ENCODE measurements around the gene COASY. TPM values are rescaled to one million over a fixed set of nuclear protein-coding genes. Genes with fewer than 3 reads are reported as not detected.
"Not testable (repeated sequence)": the region's sequence is repeated elsewhere in the genome, so short reads cannot be mapped to it uniquely, and the experiment has no call there.

COASY gene
- total RNA-seq, 1 donor from 2014 or later = 61.4 TPM

DNA sequence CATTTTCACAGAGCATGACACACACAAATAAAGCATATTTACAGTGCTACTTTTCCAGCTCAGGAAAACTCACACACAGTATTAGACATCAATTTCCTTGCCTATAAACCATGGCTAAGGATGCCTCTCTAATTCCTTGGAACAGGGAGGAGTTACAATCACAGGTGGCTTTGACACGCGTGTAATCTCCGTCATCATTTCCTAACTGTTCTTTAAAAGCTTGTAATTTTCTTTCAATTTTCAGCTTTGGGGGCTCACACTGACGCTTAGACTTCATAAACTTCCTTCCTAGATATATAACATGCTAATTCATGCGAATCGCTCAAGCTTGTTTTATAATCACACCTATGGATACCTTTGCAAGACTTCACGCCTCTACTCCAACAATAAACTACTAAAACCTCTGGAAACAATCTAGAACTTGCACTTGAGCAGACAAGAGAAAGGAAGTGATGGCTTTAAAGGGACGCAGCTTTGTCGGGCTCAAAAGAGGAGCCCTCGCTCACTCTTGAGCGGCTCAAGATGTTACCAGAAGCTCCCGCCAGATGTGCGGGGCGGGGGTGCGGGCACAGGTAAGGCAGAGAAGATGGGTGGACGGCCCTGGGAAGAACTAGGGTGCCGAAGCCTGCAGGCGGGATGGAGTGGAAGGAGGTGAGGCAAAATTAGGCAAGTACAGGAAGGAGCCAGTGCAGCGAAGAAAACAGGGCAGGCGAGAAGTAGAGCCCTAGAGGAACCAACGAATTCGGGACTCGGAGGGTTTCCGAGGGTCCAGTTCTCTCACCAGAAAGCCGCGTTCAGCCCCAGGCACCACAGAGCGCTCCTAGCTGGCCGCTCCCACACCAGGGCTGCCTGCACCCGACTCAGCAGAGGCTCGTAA, 46.6 kb downstream of the COASY start:
- Mint-ChIP-seq H3K36me3 (peaks cover 9% of the 10 kb centered on the region), H3K9me3 (no peaks in the 10 kb centered on the region), H3K4me3 (peak overlapping the region; percentile 94), H3K27me3 (ENCODE audit: low read depth) (no peaks in the 10 kb centered on the region), H3K4me1 (peaks cover 31% of the 10 kb centered on the region), H3K27ac (peak overlapping the region; percentile 97)
- TF ChIP-seq, protein P1, sequence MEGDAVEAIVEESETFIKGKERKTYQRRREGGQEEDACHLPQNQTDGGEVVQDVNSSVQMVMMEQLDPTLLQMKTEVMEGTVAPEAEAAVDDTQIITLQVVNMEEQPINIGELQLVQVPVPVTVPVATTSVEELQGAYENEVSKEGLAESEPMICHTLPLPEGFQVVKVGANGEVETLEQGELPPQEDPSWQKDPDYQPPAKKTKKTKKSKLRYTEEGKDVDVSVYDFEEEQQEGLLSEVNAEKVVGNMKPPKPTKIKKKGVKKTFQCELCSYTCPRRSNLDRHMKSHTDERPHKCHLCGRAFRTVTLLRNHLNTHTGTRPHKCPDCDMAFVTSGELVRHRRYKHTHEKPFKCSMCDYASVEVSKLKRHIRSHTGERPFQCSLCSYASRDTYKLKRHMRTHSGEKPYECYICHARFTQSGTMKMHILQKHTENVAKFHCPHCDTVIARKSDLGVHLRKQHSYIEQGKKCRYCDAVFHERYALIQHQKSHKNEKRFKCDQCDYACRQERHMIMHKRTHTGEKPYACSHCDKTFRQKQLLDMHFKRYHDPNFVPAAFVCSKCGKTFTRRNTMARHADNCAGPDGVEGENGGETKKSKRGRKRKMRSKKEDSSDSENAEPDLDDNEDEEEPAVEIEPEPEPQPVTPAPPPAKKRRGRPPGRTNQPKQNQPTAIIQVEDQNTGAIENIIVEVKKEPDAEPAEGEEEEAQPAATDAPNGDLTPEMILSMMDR (IDR thresholded peaks at IDR 0.05; ENCODE audit: unreplicated experiment) = no peak
- DNase-seq (ENCODE audit: low spot score in 2 of 2, unreplicated experiment in 2 of 2) = no peak

DNA sequence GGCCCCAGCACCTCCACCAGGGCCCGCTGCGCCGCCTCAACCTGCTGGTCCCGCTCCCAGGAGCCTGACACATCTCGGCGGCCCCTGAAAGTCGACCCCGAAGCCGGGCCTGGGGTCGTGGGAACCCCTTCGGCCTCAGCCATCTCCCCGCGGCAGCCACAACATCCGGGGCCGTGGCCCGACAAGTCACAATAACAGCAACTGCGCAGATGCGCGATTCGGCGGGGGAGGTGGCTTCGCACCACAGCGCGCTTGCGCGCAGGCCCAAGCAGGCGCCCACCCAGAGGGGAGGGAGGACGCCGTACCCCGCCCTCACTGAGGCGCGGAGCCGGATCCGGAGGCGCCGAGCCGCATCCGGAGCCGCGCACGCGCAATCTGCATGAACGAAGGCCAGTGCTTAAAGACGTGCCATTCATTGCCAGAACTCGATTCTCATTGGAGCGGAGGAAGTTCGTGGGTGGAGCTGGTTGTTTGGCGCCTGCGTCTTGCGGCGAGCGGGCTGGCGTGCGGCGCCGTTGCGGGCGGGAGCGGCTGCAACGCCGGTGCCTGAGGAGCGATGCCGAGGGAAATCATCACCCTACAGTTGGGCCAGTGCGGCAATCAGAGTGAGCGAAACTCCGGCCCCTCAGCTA, 47.4 kb downstream of the COASY start, which contains the start of the genes RETREG3 and TUBG1:
Gene RETREG3 (minus strand): TSS at position 193 of the 632 bp plus-strand sequence. CDS start 50 bp downstream, at position 143.
Gene TUBG1 (plus strand): TSS at position 502 of the 632 bp plus-strand sequence. CDS start 55 bp downstream, at position 557.
- Mint-ChIP-seq H3K4me3 (peak within 1 kb of the TSS; percentile 94), H3K27me3 (ENCODE audit: low read depth) (no peaks in the 10 kb centered on the region), H3K9me3 (no peaks in the 10 kb centered on the region), H3K27ac (peak within 1 kb of the TSS; percentile 97), H3K36me3 (peaks cover 14% of the 10 kb centered on the region), H3K4me1 (peaks cover 31% of the 10 kb centered on the region)
- peak; percentile 99 for DNase-seq (ENCODE audit: low spot score in 2 of 2, unreplicated experiment in 2 of 2)
- TF ChIP-seq, protein P1 (IDR thresholded peaks at IDR 0.05; ENCODE audit: unreplicated experiment) = no peak

DNA sequence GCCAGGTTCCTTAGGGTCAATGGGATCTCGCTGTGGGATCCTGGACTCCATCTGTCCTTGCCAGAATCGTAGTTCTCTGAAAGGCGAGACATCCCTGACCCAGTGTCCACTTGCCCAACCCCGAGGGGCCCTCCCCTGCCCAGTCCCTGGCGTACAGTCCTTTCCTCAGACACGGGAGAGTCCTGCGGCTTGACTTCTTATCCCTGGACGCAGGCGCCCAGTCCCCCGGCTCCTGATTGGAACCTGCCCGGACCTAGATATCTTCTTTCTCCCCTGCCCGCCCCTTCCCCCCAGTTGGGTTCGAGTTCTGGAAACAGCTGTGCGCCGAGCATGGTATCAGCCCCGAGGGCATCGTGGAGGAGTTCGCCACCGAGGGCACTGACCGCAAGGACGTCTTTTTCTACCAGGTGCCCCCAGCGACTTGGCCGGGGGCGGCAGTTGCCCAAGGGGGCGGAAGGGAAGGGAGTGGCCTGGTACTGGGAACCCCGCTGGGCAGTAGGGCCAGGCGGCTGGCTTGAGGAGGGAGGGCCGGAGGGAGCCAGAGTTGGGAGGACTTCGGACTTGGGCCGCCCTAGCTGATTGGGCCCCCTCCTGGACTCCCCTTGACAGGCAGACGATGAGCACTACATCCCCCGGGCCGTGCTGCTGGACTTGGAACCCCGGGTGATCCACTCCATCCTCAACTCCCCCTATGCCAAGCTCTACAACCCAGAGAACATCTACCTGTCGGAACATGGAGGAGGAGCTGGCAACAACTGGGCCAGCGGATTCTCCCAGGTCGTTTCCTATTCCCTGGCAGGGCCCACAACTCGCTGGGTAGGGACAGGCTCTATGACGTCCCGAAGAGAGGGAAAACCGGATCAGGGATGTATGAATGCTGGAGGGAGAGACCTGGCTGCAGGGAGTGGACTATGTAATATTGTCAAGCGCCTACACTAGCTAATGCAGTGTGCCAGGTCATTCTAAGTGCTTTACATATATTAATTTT, 48.2 kb downstream of the COASY start:
- peaks cover 21% of the 10 kb centered on the region for H3K36me3 Mint-ChIP-seq
- peak overlapping the region; percentile 94 for H3K4me3 Mint-ChIP-seq
- H3K27ac Mint-ChIP-seq = peak overlapping the region; percentile 92
- not testable (repeated sequence) for H3K27me3 Mint-ChIP-seq (ENCODE audit: low read depth); H3K9me3 Mint-ChIP-seq; DNase-seq (ENCODE audit: low spot score in 2 of 2, unreplicated experiment in 2 of 2)
- peaks cover 29% of the 10 kb centered on the region for H3K4me1 Mint-ChIP-seq

DNA sequence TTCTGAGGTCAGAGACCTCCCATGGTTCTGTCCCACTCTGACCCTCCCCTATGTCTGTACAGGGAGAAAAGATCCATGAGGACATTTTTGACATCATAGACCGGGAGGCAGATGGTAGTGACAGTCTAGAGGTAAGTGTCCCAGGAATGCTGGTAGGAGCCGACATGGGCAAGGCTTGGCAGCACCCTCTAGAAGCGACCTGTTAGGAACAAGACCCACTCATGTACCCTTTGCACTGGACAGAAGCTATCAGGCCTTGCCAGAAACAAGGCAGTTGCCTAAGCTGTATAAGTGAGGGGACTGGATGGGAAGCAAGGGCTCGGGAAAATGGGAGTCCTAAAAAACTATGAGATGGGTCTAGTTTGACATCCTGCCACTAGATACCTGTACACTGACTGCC, 50.1 kb downstream of the COASY start:
- DNase-seq (ENCODE audit: low spot score in 2 of 2, unreplicated experiment in 2 of 2) = no peak
- H3K4me3 Mint-ChIP-seq = no peak overlapping the region
- TF ChIP-seq, protein P1 (IDR thresholded peaks at IDR 0.05; ENCODE audit: unreplicated experiment) = no peak
- H3K27ac Mint-ChIP-seq = no peak overlapping the region
- H3K27me3 Mint-ChIP-seq (ENCODE audit: low read depth) = no peaks in the 10 kb centered on the region
- no peaks in the 10 kb centered on the region for H3K9me3 Mint-ChIP-seq
- H3K4me1 Mint-ChIP-seq = peaks cover 16% of the 10 kb centered on the region
- H3K36me3 Mint-ChIP-seq = peaks cover 30% of the 10 kb centered on the region

DNA sequence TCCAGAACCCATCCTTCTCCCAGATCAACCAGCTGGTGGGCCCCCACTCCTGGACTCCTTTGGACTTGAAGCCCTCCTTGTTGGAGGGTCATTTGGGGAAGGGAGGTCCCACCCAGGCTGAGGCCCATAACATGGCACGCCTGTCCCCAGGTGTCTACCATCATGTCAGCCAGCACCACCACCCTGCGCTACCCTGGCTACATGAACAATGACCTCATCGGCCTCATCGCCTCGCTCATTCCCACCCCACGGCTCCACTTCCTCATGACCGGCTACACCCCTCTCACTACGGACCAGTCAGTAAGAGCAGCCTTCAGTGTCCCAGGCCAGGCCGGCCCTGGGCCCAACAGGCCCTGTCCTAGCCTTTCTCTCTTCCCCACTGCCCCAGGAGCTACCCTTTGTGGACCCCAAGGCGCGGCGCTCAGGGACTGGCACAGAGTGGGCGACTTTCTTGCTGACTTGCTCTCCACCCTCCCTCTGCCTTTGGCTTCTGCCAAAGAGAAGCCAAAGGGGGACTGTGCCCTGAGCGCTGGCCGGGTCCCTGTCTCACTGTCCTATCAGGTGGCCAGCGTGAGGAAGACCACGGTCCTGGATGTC, 51.8 kb downstream of the COASY start:
- Mint-ChIP-seq H3K36me3 (peaks cover 30% of the 10 kb centered on the region), H3K4me1 (peaks cover 6% of the 10 kb centered on the region), H3K27me3 (ENCODE audit: low read depth) (no peaks in the 10 kb centered on the region), H3K27ac (no peak overlapping the region), H3K9me3 (no peaks in the 10 kb centered on the region), H3K4me3 (no peak overlapping the region)
- TF ChIP-seq, protein P1 (IDR thresholded peaks at IDR 0.05; ENCODE audit: unreplicated experiment) = no peak
- DNase-seq (ENCODE audit: low spot score in 2 of 2, unreplicated experiment in 2 of 2) = no peak

Small RNA genes within 50 kb of the gene (microRNA-seq; reads per million reads assigned to microRNA genes)
- 9.7 reads per million, percentile 32 among the genes with 10 or more reads in this experiment for gene MIR5010

Other genes with a start within 250 kb of the COASY start
- 118 to 129 TPM (median 119 TPM) in 3 replicates for gene STAT3, start 173.7 kb upstream of the COASY start, total RNA-seq
- 53.3 to 54.3 TPM (median 53.9 TPM) in 3 replicates for gene CAVIN1, start 138.9 kb upstream of the COASY start, total RNA-seq
- 60.4 to 65.6 TPM (median 65.6 TPM) in 3 replicates for gene ATP6V0A1, start 103.3 kb upstream of the COASY start, total RNA-seq
- 31.0 to 31.9 TPM (median 31.5 TPM) in 3 replicates for gene NAGLU, start 25.9 kb upstream of the COASY start, total RNA-seq
- 1.6 to 3.0 TPM (median 2.2 TPM) in 3 replicates for gene HSD17B1, start 9.2 kb upstream of the COASY start, total RNA-seq
- 26.1 to 27.8 TPM (median 27.0 TPM) in 3 replicates for gene MLX, start 5.0 kb downstream of the COASY start, total RNA-seq
- 8.3 to 9.8 TPM (median 9.7 TPM) in 3 replicates for gene PSMC3IP, start 15.6 kb downstream of the COASY start, total RNA-seq
- gene RETREG3, start 47.2 kb downstream of the COASY start, total RNA-seq = 77.7 to 79.1 TPM (median 77.8 TPM) in 3 replicates
- gene TUBG1, start 47.5 kb downstream of the COASY start, total RNA-seq = 35.0 to 42.9 TPM (median 38.4 TPM) in 3 replicates
- 30.6 to 33.7 TPM (median 33.4 TPM) in 3 replicates for gene TUBG2, start 97.1 kb downstream of the COASY start, total RNA-seq
- 35.9 to 38.2 TPM (median 37.8 TPM) in 3 replicates for gene PLEKHH3, start 114.8 kb downstream of the COASY start, total RNA-seq
- gene CCR10, start 119.7 kb downstream of the COASY start, total RNA-seq = 2.0 to 2.3 TPM (median 2.1 TPM) in 3 replicates
- 20.5 to 23.1 TPM (median 20.9 TPM) in 3 replicates for gene CNTNAP1, start 120.4 kb downstream of the COASY start, total RNA-seq
- gene EZH1, start 182.9 kb downstream of the COASY start, total RNA-seq = 38.4 to 45.1 TPM (median 42.5 TPM) in 3 replicates
- 19.5 to 22.3 TPM (median 21.6 TPM) in 3 replicates for gene RAMP2, start 199.1 kb downstream of the COASY start, total RNA-seq
- 59.4 to 65.0 TPM (median 64.9 TPM) in 3 replicates for gene VPS25, start 211.3 kb downstream of the COASY start, total RNA-seq
- gene WNK4, start 218.5 kb downstream of the COASY start, total RNA-seq = 1.3 to 1.8 TPM (median 1.7 TPM) in 3 replicates
- gene COA3, start 236.6 kb downstream of the COASY start, total RNA-seq = 52.4 to 57.4 TPM (median 54.3 TPM) in 3 replicates
- 0.09 to 0.14 TPM in 2 of 3 replicates, not detected in the other for gene CNTD1, start 236.7 kb downstream of the COASY start, total RNA-seq

All from mesothelial cell of epicardium (in vitro differentiated cells).